Activated effector memory CD4-positive, alpha-beta T cell treated with Interleukin-2 at 50 U/mL for 16 hours (primary cell): ENCODE measurements around the gene TBC1D2.
"Not testable (repeated sequence)": the region's sequence is repeated elsewhere in the genome, so short reads cannot be mapped to it uniquely, and the experiment has no call there.

Experiments used
- DNase-seq: peaks from one replicate; pipeline ENCODE4 v3.0.0-alpha.2; 2020

Gene TBC1D2, protein sequence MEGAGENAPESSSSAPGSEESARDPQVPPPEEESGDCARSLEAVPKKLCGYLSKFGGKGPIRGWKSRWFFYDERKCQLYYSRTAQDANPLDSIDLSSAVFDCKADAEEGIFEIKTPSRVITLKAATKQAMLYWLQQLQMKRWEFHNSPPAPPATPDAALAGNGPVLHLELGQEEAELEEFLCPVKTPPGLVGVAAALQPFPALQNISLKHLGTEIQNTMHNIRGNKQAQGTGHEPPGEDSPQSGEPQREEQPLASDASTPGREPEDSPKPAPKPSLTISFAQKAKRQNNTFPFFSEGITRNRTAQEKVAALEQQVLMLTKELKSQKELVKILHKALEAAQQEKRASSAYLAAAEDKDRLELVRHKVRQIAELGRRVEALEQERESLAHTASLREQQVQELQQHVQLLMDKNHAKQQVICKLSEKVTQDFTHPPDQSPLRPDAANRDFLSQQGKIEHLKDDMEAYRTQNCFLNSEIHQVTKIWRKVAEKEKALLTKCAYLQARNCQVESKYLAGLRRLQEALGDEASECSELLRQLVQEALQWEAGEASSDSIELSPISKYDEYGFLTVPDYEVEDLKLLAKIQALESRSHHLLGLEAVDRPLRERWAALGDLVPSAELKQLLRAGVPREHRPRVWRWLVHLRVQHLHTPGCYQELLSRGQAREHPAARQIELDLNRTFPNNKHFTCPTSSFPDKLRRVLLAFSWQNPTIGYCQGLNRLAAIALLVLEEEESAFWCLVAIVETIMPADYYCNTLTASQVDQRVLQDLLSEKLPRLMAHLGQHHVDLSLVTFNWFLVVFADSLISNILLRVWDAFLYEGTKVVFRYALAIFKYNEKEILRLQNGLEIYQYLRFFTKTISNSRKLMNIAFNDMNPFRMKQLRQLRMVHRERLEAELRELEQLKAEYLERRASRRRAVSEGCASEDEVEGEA

DNA sequence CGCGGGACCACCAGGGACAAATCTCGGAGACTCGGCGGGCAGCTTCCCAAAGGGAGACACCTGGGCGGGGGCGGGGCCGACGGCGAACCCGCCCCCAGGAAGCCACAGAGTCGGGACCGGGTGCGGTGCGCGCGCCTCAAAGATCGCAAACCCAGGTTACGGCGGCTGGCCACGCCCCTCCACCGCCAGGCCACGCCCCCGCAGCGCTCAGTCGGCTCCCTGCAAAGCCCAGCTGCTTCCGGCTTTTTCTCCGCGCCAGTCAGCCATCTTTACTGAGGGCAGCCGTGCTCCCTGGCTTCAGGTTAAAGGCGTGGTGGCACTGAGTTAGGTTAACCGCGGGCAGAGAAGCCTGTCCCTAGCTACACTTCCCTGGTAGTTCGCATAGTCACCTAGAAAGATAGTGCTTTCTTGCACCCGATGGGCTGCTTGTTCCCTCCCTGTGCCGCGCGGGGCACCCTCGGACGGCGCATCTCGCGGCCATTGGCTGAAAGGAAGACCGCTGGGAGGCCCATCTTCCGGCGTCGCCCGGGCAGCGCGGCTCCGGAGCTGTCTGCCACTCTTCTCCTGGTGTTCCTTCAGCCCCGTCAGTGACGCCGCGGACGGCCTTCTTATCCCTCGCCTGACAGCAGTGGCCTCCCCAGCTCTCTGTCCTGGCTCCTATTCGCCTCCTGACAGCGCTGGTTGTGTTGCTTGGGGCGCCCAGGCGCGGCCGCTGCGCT, at the start of gene TBC1D2:
TSS of gene TBC1D2 (minus strand) at position 72 of the 719 bp plus-strand sequence. CDS start 108 bp downstream, outside the sequence.
- DNase-seq = peak; percentile 97

DNA sequence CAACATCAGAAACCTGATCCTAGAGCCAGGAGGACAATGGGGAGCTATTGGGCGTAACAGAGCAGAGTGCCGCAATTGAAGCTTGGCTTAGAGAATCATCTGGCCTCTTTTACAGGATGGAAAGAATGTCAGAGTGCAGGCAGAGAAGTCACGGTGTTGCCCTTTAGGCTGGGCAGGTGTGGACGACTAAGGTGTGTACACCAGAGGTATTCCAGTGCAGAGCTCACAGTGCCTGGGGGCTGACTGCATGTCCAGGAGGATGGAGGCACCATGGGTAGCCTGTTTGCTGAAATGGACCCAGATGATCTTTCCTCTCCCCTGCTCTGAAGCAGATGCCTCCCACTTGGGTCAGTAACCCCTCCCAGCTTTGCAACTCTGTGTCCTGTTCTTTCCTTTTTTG, 48.9 kb upstream of the TBC1D2 start:
- DNase-seq = no peak

DNA sequence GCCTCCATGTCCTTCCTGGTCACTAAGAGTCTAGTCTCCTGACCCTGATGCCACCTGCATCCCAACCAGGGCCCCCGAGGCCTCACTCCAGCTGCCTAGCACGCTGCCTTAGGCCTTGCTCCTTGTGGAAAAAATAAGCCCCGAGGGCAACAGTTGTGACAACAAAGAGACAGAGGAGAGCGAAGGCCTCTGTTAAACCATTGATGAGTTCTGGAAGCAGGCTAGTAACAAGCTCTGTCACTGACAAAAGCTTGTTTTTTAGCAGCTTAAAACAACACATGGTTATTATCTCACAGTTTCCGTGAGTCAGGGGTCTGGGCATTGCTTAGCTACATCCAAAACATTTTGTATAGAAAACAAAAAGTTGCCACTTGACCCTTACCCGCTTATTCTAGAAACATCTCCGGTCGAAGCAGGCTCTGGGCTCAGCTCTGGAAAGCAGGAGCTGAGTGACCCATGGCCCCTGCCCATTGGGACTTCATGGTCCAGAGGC, 48.2 kb upstream of the TBC1D2 start:
- DNase-seq = no peak

DNA sequence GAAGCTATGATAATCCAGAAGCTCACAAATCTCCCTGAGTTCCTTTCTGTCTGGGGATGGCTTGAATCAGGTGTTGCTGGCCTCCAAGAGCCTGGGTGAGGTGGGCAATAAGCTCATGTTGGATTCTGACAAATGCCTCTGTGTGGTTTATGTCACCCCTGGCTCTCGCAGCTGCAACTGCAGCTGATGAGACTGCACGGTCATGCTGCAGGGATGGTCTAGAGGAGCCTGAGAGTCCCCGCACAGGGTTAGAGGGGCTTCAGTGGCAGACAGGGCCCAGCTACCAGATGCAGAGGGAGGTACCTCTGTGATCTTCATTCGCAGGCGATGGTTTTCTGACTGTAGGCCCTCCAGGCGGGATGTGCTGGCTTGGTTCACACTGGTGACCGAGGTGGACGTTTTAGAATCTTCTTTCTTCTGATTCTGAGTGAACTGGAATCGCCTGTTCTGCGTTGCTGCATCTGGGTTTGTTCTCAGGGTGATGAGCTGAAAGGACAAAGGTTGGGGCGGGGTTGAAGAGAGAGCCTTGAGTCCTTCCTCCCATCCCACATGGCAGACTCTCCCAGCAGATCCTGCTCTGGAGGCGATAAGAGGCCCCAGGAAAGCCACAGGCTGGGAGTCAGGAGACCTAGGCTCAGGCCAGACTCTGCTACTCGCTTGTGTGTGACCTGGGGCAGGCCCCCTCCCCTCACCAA, 47.6 kb upstream of the TBC1D2 start:
- no peak for DNase-seq

DNA sequence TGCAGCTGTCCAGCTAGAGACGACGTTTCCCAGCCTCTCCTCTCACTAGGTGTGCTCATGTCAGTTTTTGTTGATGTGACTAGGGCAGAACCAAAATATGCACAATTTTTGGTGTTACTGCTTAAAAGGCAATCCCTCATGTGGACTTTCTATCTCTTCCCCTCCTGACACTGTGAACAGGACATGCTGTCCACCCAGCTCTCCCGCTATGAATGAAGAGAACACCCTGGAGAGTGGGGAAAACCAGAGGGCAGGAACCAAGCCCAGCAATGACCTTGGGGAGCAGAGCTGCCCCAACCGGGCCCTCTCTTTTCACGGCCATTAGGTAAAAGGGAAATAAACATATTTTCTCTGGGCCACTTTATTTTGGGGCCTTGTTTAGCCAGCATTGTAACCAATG, 46.7 kb upstream of the TBC1D2 start:
- no peak for DNase-seq

DNA sequence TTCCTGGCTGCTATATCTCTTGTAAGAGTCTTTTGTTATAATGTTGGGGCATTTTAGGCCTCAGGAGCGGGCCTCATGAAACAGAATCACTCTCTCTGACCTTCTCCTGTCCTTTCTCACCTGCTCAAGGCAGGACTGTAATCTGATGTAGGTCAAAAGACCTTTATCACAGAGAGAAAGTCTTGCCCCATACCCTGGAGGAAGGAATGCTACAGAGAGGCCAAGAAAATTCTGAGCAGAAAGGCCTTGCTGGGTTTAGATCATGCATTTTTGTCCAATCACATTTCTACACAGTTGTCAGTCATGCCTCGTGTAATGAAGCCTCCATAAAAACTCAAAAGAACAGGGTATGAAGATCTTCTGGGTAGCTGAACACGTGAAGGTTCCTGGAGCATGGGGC, 45.2 kb upstream of the TBC1D2 start:
- DNase-seq = no peak

DNA sequence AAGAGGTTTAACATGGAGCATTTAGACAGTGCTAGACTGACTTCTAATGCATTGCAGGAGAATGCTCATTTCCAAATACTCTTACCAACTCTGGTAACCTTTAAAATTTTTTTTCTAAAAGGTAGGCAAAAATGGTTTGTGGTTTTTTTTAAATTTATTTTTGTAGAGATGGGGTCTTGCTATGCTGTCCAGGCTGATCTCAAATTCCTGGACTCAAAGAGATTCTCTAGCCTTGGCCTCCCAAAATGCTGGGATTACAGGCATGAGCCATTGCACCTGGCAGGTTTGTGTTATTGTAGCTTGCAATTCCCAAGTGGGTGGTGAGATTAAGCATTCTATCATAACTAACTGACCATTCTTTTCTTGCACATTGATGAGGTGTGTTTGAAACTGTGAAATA, 43.0 kb upstream of the TBC1D2 start:
- no peak for DNase-seq

DNA sequence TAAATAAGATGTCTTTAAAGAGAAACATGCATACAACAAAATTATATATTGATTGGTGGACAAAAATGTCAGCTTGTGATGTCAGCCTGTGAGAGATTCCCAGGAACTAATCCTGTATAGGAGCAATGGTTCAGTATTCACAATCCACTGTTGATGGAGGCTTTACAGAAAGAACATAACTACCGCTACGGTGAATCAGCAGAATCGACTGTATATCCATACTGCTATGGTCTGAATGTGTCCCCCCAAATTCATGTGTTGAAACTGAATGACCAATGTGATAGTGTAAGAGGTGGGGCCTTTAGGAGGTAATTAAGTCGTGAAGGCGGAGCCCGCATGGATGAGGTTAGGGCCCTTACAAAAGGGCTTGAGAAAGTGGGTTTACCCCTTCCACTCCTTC, 40.4 kb upstream of the TBC1D2 start:
- no peak for DNase-seq

DNA sequence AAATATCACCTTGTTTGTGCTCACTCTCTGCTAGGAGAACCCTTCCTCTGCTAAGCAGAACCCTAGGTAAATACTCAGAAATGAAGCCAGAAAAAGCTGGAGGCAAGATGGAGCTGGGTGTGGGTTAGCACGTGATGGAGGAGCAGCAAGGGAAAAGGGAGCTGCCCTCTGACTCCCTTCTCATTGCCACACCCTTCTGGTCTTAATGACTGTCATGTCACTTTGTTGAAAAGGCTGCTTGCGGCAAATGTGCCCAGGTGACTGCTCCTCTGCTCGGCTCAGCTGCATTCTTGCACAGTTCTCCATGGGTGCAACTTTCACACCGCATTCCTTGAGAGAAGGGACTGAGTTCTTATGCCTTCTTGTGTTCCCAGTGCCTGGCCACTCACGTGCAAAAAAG, 36.4 kb upstream of the TBC1D2 start:
- no peak for DNase-seq

DNA sequence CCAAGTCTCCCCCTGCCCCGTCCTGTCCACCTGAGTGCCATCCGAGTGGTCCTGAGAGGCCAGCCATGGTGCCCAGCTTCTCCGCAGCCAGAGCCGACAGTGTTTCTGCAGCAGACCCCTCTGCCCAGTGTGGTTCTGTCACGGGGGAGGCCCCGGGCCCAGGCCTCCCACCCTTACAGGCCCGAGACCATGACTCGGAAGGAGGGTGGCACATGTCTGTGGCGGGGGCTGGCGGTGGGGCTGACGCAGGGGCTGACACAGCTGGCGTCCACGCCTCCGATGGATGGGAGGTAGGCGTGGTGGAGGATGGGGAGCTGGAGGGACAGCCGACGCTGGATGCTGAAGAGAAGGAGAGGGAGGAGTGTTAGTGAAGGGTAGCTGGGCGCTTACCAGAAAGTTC, 35.0 kb upstream of the TBC1D2 start:
- DNase-seq = no peak

DNA sequence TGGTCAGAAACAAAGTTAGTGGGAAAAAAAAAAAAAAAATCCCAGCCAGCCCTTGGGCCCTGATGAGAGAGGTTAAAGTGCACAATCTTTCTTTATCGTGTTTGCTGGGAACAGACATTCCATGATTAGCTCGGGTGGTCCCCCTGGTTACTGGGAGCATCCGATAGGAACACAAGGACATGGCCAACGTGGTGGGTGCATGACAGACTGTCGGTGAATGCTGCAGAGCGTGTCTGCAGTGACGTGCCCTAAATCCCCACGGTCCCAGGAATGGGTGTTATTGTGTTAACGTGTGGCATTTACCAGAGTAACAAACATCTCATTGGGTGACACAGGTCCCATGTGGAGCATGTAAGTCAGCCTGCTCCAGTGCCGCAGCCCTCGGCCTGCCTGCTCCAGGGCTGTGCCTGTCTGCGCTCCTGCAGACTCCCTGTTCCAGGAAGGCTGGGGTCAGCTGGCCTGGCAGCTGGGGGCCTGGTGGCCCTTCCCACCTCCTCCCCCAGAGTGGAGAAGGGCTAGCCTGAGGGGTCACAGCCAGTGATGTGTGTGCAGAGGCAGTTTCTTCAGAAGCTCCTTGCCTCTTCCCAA, 34.3 kb upstream of the TBC1D2 start:
- DNase-seq = no peak

DNA sequence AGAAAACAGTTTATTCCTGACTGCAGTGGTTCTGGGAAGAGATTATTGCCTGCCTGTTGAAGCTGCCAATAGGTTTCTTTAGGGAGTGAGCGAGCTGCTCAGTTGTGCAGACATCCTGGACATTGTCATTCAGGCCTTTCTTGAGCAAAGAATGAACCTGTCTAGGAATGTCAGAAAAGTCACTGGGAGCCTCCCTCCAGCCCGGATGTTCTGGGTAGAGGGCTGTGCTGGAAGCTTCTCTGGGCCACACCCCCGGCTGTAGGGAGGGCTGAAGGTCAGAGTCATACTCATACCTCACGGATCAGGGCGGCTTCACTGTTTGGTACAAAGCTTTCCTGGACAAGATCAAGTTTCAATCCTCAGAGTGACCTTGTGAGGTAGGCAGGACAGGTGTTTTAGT, 33.4 kb upstream of the TBC1D2 start:
- no peak for DNase-seq

DNA sequence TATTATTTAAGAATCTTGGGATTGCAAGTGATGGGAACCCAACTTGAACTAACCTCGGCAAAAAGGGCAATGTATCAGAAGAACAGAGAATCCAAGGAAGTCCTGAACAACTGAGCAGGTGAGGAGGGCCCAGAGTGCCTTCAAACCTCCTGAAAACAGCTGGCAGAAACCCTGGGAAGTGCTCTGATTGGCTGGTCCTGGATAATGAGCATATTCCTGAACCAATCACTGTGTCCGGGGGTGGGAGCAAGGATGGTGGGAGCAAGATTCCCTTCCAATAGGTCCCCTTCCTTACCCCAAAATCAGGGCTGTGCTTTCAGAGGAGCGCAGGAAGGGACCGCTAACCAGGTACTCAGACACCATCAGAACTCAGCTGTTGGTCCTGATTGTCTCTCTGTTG, 31.9 kb upstream of the TBC1D2 start:
- DNase-seq = no peak

DNA sequence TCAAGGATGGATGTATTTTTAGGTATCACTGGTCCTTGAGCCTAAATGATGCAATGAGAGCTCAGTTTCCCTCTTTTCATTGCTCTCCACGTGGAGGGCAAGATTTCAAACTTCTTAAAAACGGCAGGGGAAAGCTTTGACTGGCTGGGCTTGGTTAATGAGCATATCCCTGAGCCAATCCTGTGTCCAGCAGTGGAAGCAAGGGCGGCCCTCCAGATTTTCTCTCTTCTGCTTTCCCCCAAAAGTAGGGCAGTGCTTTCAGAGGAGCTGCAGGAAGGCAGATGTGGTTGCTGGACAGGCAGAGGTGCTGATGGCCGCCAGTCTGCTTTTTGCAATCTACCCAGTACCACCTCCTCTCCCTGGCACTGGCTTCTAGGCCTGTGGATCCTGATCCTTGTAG, 30.0 kb upstream of the TBC1D2 start:
- DNase-seq = no peak

DNA sequence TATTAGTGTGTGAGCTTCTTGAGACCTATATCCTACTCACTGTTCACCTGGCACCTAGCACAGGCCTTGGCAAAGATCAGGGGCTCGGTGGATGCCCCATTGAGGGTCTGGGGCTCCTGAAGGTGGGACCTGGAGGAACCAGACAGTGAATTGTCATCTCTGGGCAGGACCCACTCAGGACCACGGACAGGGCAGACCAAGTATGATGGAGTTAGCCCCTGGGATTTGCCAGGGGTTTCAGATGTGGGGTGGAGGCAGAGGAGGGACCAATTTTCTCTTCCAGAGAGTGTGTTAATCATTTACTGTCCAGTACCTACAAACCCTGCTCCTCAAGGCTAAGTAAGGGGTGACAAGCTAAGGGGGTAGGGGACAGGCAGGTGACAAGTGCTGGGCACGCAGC, 29.3 kb upstream of the TBC1D2 start:
- DNase-seq = no peak

DNA sequence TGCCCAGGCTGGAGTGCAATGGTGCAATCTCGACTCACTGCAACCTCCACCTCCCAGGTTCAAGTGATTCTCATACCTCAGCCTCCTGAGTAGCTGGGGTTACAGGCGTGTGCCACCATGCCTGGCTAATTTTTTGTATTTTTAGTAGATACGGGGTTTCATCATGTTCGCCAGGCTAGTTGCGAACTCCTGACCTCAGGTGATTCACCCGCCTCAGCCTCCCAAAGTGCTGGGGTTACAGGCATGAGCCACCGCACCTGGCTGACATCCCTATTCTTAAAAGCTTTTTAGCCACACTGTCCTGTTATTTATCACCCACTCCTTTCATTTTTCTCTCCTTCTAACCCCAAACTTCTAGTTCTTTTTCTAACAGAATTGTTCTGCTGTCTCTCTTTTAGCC, 27.7 kb upstream of the TBC1D2 start:
- not testable (repeated sequence) for DNase-seq

DNA sequence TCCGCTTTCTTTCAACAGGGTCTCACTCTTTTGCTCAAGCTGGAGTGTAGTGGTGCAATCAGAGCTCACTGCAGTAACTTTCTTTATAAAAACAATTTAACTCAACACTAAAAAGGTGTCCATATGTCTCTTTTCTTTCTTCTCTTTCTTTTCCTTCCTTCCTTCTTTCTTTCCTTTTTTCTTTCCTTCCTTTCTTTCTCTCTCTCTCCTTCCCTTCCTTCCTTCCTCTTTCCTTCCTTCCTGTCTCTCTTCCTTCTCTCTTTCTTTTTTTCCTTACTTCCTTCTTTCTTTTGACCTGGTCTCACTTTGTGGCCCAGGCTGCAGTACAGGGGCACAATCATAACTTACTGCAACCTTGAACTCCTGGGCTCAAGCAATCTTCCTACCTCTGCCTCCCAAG, 25.8 kb upstream of the TBC1D2 start:
- DNase-seq = no peak

DNA sequence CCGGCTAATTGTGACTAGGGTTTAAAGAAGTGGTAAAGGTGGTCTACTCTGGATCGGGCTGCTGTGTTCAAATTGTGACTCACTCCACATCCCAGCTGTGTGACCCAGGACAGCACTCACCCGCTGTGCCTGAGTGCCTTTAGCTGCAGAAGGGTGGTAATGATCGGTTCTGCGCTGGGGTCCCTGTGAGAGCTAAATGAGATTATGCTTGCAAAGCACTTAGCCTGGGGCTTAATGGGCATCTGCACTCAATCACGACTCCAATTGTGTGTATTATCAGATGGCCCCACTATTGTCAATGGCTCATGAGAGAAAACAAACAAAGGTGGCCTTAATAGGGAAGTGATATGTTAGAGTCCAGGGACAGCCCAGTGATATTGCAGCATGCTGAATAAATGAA, 25.1 kb upstream of the TBC1D2 start:
- no peak for DNase-seq

DNA sequence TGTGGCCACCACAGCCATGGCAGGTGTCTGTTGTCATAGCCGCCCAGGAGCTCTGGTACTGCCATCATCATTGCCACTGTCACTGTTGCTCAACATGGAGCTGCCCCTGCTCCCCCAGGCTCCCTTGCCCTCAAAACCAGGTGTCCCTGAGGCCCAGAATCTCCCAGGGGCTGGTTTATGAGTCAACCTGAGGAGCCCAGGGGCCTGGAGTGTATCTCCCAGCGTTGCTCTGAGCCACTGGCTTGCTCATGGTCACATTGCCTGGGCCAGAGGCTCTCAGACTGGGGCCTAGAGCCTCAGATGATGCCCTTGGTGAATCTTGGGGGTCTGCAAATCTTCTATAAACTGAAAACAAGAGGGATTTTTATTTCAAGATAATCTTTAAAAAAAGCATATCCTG, 24.7 kb upstream of the TBC1D2 start:
- no peak for DNase-seq

DNA sequence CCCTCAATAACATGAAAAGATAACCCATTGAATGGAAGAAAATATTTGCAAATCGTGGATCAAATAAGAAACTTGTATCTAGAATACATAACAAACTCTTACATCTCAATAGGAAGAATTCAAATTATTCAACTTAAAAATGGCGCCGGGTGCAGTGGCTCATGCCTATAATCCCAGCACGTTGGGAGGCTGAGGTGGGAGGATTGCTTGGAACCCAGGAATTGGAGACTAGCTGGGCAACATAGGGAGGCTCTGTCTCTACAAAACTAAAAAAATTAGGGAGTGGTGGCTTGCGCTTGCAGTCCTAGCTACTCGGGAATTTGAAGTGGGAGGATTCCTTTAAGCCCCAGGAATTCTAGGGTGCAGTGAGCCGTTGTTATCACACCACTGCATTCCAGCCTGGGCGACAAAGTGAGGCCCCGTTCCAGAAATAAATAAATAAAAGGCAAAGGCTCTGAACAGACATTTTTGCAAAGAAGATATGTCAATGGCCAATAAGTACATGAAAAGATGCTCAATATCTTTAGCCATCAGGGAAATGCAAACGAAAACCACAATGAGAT, 21.5 kb upstream of the TBC1D2 start:
- DNase-seq = no peak

DNA sequence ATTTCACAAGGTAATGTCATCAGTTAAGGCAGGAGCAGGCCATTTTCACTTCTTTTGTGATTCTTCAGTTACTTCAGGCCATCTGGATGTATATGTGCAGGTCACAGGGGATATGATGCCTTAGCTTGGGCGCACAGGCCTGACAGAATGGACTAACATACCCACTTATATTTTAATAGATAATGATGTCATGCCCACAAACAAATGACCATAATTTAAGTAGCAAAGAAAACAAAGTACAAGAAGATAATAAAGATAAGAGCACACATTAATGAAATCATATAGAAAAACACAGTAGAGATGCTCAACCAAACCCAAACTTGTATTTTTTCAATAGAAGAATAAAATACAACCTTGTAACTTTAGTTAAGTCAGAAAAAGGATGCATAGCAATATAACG, 19.7 kb upstream of the TBC1D2 start:
- no peak for DNase-seq

DNA sequence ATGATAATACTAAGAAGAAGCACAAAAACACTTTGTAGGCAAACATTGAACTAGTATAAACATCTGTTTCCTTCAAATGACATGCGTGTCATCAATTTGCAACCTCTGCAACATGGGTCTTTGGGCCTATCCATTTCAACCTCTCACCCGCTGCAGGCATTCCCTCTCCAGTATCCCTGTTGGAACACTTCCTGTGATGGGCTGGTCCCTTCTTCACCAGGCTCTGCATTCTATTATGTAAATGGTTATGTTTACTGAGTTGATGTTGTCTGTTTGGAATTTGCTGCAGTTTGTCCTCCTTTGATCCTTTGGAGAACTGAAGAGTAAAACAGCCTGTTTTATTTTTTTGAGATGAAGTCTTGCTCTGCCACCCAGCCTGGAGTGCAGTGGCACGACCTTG, 16.6 kb upstream of the TBC1D2 start:
- DNase-seq = no peak
